Body of pancreas (tissue), 4 donors: ENCODE measurements around the gene TTC28. TPM values are rescaled to one million over a fixed set of nuclear protein-coding genes. Genes with fewer than 3 reads are reported as not detected.

Source experiments
- ATAC-seq: fragments of 150-250 bp; one replicate; pipeline ENCODE4 v1.9.1; 2016
- DNase-seq, 4 donors: peaks; one replicate each; pipeline ENCODE4 v3.0.0-alpha.2; 2019
- H3K27ac ChIP-seq, 4 donors: fragments of 200-600 bp; sonication (generic); 1 replicate in 3 of 4; 2 replicates in 1 of 4; pipeline versions ENCODE4 v1.5.1 to v1.6.1; 2016 to 2019; ENCODE audit warnings: mild to moderate bottlenecking in 1 of 4, mixed read lengths in 1 of 4, moderate library complexity in 1 of 4
- H3K27me3 ChIP-seq, 2 donors: fragments of 200-600 bp; sonication (generic); one replicate each; pipeline ENCODE4 v1.6.0; 2016; ENCODE audit warnings: mild to moderate bottlenecking in 1 of 2
- H3K36me3 ChIP-seq, 2 donors: fragments of 200-600 bp; sonication (generic); replicated peaks in 1 of 2; 2 replicates each; pipeline ENCODE4 v1.5.1; 2016; ENCODE audit warnings: low read depth in 2 of 2; ENCODE audit not compliant: insufficient read depth in 1 of 2
- H3K4me1 ChIP-seq: fragments of 200-600 bp; sonication (generic); one replicate; pipeline ENCODE4 v1.6.0; 2016
- H3K4me3 ChIP-seq, 2 donors: fragments of 200-600 bp; sonication (generic); 1 replicate in 1 of 2; 2 replicates in 1 of 2; pipeline ENCODE4 v1.5.1; 2016 to 2019
- H3K9me3 ChIP-seq, 3 donors: fragments of 200-600 bp; sonication (generic); 1 replicate in 2 of 3; 2 replicates in 1 of 3; pipeline ENCODE4 v1.5.1; 2016
- CTCF ChIP-seq, 7 experiments: fragments of 450-650 bp in 4 of 7; fragments of 200-600 bp in 3 of 7; sonication (generic) in 3 of 7; IDR thresholded peaks; one replicate each; pipeline ENCODE4 v1.5.1; 2016 to 2019; ENCODE audit warnings: antibody characterized with exemption in 7 of 7
- POLR2A ChIP-seq, 3 donors: fragments of 450-650 bp; IDR thresholded peaks; one replicate each; pipeline ENCODE4 v1.6.1; 2016; ENCODE audit warnings: antibody characterized with exemption in 3 of 3, mild to moderate bottlenecking in 2 of 3
- WGBS, 2 donors: methylation state at CpG; one replicate each; pipeline ENCODE4 v1.1.5; 2017; 5-methylcytosine and 5-hydroxymethylcytosine counted together
- intact Hi-C: fragments of 100-400 bp; cut with DNase I; formaldehyde crosslinking; loops from one replicate; pipeline ENCODE4 v1.15.1; 2023
- total RNA-seq, 2 donors: library from RNA; depleted of rRNA; stranded (reverse); fragments of >200 nt; gene quantifications; one replicate each; pipeline ENCODE4 v1.1.0, GENCODE V29; 2016

Gene TTC28
- total RNA-seq, 2 donors from 2014 or later = 21.0 to 87.3 TPM

DNA sequence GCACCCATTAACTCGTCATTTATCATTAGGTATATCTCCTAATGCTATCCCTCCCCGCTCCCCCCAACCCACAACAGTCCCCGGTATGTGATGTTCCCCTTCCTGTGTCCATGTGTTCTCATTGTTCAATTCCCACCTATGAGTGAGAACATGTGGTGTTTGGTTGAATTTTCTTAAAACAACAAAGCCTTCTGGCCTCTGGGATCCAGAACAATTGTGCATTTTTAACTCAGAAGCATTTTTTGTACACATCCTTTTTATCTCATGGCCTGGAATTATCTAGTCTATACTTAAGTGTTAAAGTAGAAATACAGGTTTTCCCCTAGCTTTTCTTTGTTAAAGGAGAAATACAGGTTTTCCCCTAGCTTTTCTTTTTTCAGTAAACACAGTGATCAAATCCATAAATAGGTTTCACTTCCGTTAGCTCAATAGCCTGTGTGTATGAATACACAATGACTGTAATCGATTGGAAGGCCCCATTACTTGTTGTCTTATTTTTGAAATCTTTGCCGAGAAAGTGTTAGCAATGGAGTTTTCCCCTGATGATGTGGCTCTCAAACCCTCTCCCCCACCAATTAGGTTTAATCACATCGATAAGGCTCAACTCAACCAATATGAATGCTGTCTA, 635.0 kb downstream of the TTC28 start:
- H3K27me3 ChIP-seq = no peaks in the 10 kb centered on the region
- TF ChIP-seq CTCF (IDR thresholded peaks at IDR 0.05) (no peak), POLR2A (IDR thresholded peaks at IDR 0.05) (no peak)
- intact Hi-C loops = no loop called here
- no peak overlapping the region for H3K27ac ChIP-seq
- no peaks in the 10 kb centered on the region for H3K4me1 ChIP-seq
- ATAC-seq (no peak), DNase-seq (no peak)
- no peaks in the 10 kb centered on the region for H3K36me3 ChIP-seq
- 67 to 77% methylated on average over 7 of the region's 7 CpGs for WGBS, 2 donors
- H3K4me3 ChIP-seq = no peak overlapping the region
- H3K9me3 ChIP-seq = no peaks in the 10 kb centered on the region

DNA sequence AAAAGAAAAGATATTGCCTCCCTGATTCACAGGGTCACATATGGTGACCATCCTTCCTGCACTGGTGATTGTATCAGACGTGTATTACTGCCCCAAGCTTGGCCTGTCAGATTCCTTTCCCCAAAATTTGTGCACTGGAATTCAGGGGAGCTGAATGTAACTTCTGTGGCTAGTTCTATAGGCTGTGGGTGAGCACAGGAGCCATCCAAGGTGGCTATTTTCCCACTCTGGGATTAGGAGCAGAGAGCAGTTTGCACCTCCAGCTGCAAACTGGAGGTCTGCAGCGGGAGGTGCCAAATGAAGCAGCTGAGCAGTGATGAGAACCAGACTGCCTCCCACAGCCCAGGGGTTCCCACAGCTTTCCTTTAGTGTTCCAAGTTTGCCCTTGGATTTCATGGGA, 636.4 kb downstream of the TTC28 start:
- Histone ChIP-seq H3K4me3 (no peak overlapping the region), H3K27ac (no peak overlapping the region), H3K4me1 (no peaks in the 10 kb centered on the region), H3K9me3 (no peaks in the 10 kb centered on the region), H3K36me3 (no peaks in the 10 kb centered on the region), H3K27me3 (no peaks in the 10 kb centered on the region)
- TF ChIP-seq POLR2A (IDR thresholded peaks at IDR 0.05) (no peak), CTCF (IDR thresholded peaks at IDR 0.05) (no peak)
- ATAC-seq = no peak
- WGBS, 2 donors = 71 to 85% methylated on average over 1 to 2 of the region's 2 CpGs
- DNase-seq = no peak
- intact Hi-C loops = no loop called here

GRCh38 chr22:28034760-28035401, 644.8 kb downstream of the TTC28 start:
- peak overlapping the region in 2 of 4 donors; percentile 17 to 36 for H3K27ac ChIP-seq
- peak; percentile 42 to 78 (median 64) for DNase-seq

GRCh38 chr22:28034145-28034759, 645.4 kb downstream of the TTC28 start:
- ATAC-seq = no peak
- 85 to 91% methylated on average over 9 of the region's 9 CpGs for WGBS, 2 donors

More at GRCh38 chr22:28034760-28035401, 644.8 kb downstream of the TTC28 start:
- ATAC-seq = peak; percentile 30
- peaks cover 26% of the 10 kb centered on the region for H3K4me1 ChIP-seq
- H3K36me3 ChIP-seq = no peaks in the 10 kb centered on the region
- intact Hi-C loops = no loop called here
- H3K4me3 ChIP-seq = no peak overlapping the region
- no peaks in the 10 kb centered on the region for H3K9me3 ChIP-seq
- TF ChIP-seq POLR2A (IDR thresholded peaks at IDR 0.05) (no peak), CTCF (IDR thresholded peaks at IDR 0.05) (no peak)
- 26 to 33% methylated on average over 6 to 7 of the region's 7 CpGs for WGBS, 2 donors
- no peaks in the 10 kb centered on the region for H3K27me3 ChIP-seq

More at GRCh38 chr22:28034145-28034759, 645.4 kb downstream of the TTC28 start:
- intact Hi-C loops = no loop called here
- H3K9me3 ChIP-seq = no peaks in the 10 kb centered on the region
- TF ChIP-seq CTCF (IDR thresholded peaks at IDR 0.05) = no peak
- TF ChIP-seq POLR2A (IDR thresholded peaks at IDR 0.05) = no peak
- DNase-seq = no peak
- no peaks in the 10 kb centered on the region for H3K27me3 ChIP-seq
- H3K36me3 ChIP-seq = no peaks in the 10 kb centered on the region
- H3K27ac ChIP-seq = peak overlapping the region in 1 of 4 donors; percentile 36
- peaks cover 32% of the 10 kb centered on the region for H3K4me1 ChIP-seq
- no peak overlapping the region for H3K4me3 ChIP-seq
